ENCODE results near the gene GRIK5.
A peak's percentile ranks its signal among the peaks of the same experiment; 100 is the strongest.

GRIK5 gene

DNA sequence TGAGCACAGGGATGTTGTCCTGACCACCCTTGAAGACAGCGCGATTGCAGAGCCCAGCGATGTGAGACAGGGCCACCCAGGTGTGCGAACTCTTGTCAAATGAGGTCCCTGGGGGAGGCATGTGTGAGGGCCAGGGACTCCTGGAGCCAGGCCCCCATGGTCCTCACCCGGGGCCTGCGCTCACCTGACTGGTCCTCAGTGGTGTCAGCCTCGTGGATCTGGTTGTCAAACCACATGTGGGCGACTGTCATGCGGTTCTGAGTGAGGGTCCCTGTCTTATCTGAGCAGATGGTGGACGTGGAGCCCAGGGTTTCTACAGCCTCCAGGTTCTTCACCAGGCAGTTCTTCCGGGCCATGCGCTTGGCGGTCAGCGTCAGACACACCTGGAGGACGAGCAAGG is 88.3 kb downstream of the GRIK5 start:
- no peak for DNase-seq

DNA sequence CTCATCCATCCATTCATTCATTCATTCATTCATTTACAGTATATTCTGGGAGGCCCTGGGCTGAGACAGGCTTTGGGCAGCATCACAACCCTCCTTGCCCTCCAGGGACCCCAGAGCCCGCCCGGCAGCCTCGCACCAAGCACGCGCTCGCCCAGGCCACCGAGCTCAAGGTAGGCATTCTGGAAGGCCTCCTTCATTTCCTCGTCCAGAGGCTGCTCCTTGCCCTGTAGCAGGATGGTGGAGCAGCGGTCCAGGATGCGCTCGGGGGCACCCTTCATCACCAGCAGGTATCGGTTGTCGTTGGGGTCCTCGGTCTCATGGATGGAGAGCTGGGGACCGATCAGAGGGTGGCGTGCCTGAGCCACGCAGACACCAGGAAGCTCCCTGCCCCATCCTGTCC is 91.5 kb downstream of the GRIK5 start:
- DNase-seq = no peak

DNA sequence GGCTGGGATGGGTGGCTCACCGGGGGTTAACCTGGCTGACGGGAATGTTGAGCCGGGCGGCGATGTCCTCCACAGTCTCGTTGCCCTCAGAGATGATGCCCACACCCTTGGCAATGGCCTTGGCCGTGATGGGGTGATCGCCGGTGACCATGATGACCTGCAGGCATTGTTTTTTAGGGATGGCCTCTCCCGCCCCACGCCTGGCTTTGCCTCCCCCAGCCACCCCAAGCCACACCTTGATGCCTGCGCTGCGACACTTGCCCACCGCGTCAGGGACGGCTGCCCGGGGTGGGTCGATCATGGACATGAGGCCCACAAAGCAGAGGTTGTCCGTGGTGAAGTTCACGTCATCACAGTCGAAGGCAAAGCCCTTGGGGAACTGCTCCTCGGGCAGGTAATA is 92.1 kb downstream of the GRIK5 start:
- no peak for DNase-seq

DNA sequence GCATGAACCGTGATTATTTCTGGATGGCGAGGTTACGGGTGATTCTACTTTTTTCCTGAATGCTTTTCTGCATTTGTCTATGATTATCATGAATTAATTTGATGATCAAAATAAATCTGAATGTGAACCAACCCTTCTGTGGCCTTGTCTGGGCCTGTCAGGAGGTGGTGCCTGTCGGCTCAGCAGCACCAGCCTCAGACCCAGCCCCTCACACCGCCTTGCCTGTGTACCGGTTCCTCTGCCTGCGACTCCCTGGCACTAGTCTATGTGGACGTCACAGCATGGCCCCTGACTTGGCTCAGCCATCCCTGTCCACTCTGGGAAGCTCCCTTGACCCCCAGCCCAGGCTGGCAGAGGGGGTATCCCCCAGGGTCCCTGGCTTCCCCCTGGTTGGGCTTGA is 95.4 kb downstream of the GRIK5 start:
- no peak for DNase-seq

DNA sequence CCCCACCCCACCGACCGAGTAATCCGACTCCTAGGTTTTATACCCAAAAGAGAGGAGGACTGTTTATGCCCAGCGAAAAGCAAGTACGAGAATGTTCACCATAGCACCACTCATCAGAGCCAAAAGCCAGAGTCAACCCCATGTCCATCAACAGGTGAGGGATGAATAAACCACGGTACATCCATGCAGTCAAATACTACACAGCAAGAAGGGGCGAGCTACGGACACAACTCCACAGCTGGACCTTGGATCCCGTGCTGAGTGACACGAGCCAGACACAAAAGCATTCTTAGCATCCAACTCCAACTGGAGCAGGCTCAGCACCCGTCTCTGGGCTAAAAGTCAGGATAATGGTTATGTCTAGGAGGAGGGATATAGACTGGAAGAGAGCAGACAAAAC is 98.6 kb downstream of the GRIK5 start:
- no peak for DNase-seq

DNA sequence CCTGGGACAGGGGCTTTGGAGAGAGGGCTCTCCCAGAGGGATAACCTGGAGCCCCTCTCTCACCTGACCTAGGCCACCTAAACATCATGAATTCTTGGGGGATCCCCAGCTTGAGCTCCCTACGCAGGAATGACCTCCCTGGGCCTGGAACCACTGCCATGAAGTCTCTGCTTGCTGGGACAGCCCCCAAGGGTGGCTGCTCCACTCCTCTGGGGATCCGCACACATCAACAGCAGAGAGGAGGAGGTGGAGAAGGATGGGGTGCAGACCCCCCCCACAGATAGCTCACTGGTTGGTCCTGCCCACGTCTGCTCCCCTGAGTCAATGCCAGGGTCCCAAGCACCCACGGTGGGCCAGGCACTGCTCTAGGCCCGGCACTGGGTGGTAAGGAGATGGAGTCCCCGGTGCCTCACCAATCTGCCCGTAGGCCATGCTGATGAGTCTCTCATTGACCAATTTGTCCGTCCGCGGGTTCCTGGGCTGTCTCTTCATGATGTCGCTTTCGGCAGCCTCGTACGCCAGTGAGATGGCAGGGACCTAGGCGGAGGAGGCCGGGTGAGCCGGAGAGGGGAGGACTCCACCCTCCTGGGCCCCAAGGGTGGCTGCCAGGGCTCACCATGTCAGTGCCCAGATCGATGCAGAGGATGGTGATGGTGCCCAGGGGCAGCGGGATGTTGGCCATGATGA is 100.1 kb downstream of the GRIK5 start:
- no peak for DNase-seq

DNA sequence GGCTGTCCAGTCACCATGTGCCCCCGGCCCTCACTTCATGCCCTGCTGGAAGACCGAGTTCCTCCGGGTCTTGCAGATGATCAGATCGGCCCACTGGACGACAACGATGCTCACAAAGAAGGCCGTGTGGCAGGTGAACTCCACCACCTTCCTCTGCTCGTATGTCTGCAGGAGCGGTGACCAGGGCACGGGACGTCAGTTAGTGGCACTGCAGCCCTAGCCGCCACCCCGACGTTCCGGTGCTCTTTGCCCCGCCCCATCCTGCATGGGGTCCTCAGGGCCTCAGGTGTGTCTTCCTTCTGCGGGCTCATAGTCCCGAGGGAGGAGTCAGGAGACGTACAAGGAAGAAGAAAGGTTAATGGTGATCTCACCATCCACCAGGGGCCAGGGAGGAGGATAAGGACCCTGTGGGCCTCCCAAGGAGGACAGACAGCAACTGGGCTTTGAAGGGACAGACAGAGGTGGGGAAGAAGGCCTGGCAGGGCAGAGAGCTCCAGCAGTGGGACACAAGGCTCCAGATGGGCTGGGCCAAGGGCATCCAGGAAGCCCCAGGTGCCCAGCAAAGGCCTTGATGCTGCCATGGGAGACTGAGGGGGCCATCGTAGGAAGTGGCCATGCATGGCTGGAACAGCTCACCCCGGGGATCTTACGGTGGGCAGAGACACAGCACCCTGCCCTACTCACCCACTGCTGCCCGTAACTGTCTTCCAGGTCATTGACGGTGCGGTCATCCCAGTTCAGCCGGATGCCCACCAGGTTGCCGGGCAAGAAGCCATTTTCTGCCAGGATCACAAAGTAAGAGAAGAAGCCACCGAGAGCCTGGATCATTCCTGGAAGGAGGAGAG is 101.0 kb downstream of the GRIK5 start:
- DNase-seq = no peak

DNA sequence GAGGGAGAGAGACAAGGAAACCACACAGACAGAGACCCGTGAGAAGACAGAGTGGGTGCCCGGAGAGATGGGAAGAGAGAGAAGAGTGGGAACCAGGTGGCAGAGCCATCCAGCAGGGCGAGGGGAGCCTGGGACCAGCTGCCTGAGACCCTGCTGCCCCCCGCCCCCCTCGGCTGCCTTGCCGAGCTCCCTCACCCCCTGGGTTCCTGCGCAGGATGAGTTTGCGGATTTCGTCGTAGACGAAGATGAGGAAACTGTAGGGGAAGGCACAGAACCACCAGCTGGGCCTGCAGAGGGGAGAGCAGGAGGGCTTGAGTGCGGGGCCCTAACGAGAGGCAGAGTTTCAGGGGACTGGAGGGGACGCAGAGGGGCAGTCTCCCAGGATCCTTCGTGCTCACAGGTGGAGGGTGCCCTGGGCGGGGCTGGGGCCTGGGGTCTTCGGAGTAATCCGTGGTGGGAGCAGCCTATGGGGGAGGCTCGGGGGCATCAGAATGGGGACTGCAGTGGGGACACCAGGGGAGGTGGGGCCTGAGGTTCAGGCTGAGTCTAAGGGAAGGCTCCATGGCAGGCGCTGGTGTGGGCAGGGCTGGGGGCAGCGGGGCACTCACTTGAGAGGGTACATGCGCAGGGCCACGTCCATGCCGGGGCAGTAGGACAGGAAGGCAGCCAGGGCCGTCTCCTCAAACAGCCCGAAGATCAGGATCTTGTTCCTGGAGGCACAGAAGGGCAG is 102.8 kb downstream of the GRIK5 start:
- DNase-seq = no peak

DNA sequence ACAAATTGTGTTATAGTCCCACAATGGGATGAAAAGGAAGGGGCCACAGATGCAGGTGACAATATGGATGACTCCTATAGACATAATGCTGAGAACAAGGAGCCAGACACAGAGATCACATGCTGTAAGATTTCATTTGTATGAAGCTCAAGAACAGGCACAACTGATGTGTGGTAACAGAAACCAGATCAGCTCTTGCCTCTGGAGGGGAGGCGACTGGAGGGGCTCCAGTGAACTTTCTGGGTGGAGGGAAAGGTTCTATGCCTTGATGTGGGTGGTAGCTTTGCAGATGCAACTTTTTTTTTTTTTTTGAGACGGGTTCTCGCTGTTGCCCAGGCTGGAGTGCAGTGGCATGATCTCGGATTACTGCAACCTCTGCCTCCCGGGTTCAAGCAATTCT is 104.9 kb downstream of the GRIK5 start:
- no peak for DNase-seq

DNA sequence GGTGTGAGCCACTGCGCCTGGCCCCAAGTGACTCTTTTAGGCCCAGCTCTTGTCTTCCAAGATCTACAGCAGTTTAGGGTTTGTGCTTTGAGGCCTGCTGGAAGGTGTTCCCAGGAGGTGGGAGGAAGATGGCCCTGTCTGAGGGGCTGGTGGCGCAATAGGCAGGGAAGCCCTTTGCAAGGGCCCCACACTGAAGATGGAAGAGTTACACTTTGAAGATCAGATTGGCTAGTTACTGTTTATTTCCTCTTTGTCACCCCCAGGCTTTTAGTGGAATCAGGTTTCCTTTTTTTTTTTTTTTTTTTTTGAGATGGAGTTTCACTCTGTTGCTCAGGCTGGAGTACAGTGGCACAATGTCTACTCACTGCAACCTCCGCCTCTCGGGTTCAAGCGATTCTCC is 109.0 kb downstream of the GRIK5 start:
- DNase-seq = no peak

DNA sequence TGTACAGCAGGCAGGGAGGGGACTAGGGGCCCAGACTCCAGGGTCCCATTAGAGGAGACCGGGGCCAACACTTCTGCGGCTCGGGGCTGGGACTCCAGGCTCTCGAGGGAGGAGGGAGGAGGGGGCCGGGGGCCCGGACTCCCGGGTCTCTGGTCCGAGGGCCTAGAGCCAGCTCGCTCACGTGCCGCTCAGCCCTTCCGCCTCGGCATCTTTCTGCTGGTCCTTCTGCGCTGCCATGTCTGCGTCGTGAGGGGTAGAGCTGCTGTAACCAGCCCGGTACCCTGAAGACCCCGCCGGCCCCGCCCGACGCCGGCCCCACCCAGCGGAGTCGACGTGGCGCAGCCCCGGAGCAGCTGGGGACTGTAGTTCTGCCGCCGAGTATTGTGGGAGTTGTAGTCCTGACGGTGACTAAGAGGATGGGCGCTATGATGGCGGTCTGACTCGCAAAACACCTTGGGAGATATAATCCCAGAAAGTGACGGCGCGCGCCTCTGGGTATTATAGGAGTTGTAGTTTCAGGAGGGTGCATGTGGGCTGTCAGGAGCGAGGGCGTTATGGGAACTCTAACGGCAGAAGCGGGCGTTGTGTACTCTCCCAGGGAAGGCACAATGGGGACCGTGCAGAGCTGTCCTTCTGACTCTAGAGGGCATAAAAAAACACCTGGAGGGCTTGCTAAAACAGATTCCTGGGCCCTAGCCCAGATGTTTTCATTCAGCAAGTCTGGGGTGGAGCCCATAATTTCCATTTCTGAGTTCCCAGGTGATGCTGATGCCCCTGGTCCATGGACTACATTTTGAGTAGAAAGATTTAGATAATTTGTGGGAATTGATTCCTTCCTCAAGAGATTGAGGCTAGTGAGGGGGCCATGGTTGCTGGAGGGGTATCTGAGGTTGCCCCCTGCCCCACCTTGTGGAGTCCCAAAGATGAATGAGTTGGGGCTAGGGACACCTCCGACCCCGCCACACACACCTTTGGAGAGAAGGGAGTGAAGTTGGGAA is 110.7 kb downstream of the GRIK5 start, which contains the start of gene RABAC1:
Gene RABAC1, minus strand, starts transcription at position 266 of the 998 bp plus-strand sequence. Its CDS starts 29 bp downstream, at position 237.
- DNase-seq = peak; percentile 64 to 88

DNA sequence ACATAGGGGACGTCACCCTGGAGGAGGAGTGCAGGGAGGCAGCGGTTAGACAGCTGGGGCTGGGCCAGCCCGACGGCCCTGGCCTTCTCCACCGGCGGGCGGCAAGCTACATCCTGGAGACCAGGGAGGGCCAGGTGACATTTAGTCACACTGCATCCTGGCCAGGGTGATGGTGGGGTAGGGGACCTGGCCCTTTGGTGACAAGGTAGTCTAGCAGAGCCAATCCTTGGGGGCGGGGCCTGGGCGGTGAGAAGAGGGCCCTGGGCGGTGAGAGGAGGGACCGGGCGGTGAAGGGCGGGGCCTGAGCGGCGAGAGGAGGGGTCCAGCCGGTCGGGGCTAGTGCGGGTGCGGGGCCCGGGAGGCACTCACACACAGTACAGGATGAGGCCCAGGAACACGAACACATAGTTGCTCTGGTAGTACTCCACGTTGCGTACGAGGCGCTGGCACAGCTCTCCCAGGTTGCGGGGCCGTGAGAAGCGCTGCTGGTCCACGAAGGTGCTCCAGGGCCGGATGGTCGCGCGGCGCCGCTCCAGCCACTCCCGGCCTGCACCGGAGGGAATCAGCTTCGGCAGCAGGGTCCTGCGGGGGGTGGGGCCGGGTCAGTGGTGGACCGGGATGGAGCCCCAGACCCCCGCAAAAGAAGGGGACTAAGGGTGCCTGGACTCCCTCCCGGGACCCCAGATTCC is 111.5 kb downstream of the GRIK5 start:
- DNase-seq = peak; percentile 23 to 71

DNA sequence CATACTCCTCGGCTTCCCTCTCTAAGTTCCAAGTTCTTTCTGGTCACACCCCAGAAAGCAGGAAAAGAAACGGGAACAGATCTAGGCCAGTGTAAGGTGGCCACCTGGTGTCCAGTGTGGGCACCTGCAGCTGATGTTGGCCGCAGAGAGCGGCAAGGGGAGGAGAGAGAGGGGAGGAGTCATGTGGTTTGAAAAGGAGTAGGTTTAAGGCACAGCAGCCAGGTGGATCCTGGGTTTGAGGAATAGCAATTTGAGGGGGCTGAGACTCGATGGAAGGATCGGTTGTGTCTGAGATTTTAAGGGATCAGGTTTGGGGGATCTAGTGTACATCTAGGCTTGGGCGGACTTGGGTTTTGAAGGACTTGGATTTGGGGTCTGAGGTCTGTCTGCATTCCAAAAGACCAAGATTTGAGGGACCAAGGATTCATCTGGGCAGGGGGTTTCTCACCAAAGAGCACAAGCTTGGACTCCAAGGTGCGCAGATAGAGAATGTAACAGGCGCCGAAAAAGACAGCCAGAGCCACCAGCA is 112.1 kb downstream of the GRIK5 start:
- DNase-seq = peak; percentile 62 to 79

DNA sequence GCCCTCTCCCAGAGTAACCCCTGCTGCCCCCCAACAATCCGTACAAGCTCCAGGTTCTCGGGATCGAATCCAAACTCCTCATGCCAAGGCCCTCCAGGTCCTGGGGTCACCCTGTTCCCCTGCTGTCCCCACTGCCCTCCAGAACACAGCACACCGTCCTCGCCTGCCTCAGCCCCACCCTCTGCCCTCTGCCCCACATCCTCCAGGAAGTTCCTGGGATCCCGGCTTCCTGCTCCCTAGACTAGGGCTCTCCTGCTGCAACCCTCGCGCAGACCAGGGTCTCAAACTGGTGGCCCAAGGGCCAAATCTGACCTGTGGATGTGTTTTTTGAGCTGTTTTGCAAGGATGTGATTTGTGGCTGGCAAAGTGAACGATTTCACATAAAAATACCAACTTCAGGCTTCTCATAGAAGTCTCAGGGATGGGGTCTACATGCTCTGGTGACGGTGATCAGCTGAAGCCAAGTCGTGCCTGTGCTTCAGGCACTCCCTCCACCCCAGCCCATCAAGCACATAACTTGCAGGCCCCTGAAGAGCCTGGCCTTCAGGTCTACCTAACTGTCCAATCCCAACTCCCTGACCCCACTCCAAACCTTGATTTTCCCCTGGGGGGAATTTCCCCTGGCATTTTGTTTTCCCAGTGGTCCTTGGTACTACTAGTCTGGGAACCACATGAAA is 112.7 kb downstream of the GRIK5 start:
- no peak for DNase-seq

DNA sequence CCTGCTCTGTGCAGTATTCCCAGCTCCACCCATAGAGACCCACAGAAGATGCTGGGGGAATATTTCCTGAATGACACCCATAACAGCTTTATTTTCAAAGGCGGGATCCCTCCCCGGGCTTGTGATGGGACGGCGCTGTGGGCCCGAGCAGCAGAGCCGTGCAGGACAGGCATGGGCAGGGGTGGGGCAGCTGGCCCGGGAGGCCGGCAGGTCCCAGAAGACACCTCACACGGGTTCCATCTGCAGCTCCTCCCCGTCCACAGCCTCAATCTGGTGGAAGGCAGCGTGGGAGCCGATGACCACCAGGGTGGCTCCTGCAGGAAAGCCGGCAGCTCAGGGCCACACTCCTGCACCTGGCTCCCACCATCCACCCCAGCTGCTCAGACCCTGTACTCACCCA is 113.4 kb downstream of the GRIK5 start:
- DNase-seq = no peak

DNA sequence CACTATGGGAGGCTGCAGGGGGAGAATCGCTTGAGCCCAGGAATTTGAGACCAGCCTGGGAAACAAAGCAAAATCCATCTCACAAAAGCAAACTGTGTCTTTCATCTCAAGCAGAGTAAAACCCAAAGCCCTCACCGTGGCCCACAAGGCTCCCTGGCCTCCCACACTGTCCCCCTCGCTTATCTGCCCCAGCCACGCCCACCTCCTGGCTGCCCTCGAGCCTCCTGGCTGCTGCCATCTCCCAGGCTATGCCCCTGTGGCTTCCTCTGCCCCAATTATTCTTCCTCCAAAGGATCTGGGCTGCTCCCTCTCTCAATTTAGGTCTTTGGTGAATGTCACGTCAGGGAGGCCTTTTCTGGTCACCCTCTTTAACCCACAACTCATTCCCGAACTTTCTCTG is 114.5 kb downstream of the GRIK5 start:
- no peak for DNase-seq

DNA sequence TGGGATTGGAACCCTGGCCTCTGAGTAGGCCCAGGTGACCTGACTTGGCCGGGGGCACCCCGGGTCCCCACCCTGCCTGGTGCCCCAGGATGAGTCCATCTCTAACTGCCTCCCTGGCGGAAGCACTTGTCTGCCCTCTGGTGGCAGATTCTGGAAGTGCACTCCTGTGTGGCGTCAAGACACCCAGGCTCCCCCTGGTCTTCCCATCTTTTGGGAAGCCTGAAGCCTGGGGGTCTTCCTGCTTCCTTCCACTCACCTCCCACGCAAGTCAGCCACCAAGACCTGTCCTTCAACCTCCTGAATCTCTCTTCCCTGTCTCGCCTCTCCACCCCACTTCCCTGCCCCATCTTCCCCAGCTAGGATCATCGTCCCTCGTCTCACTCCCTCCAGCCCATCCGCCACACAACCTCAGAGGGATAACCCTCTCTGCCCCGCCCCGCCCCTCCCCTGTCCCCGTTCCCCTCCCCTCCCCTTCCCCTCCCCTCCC is 118.3 kb downstream of the GRIK5 start:
- no peak for DNase-seq
